ENCODE data around the gene LRRTM2.
"Not testable (repeated sequence)": the region's sequence is repeated elsewhere in the genome, so short reads cannot be mapped to it uniquely, and the experiment has no call there.

The LRRTM2 gene

GRCh38 chr5:138841531-138841930 lies 33.6 kb downstream of the LRRTM2 start:
- no peak for DNase-seq (ENCODE audit: low read depth, low spot score)

- no peak for DNase-seq (ENCODE audit: low read depth, low spot score)
Measured at GRCh38 chr5:138840103-138840502, 35.0 kb downstream of the LRRTM2 start.

- DNase-seq (ENCODE audit: low read depth, low spot score) = no peak
Measured at GRCh38 chr5:138837160-138837559, 38.0 kb downstream of the LRRTM2 start.

GRCh38 chr5:138834853-138835252 lies 40.3 kb downstream of the LRRTM2 start:
- not testable (repeated sequence) for DNase-seq (ENCODE audit: low read depth, low spot score)

- no peak for DNase-seq (ENCODE audit: low read depth, low spot score)
Measured at GRCh38 chr5:138833726-138834480, 41.2 kb downstream of the LRRTM2 start.

GRCh38 chr5:138833080-138833479 lies 42.1 kb downstream of the LRRTM2 start:
- no peak for DNase-seq (ENCODE audit: low read depth, low spot score)

GRCh38 chr5:138832218-138832617 lies 42.9 kb downstream of the LRRTM2 start:
- DNase-seq (ENCODE audit: low read depth, low spot score) = no peak

GRCh38 chr5:138831703-138832102 lies 43.4 kb downstream of the LRRTM2 start:
- DNase-seq (ENCODE audit: low read depth, low spot score) = no peak

GRCh38 chr5:138829341-138829740 lies 45.8 kb downstream of the LRRTM2 start:
- DNase-seq (ENCODE audit: low read depth, low spot score) = no peak

GRCh38 chr5:138828556-138828955 lies 46.6 kb downstream of the LRRTM2 start:
- no peak for DNase-seq (ENCODE audit: low read depth, low spot score)

GRCh38 chr5:138824924-138825863 lies 49.9 kb downstream of the LRRTM2 start:
- DNase-seq (ENCODE audit: low read depth, low spot score) = no peak

- no peak for DNase-seq (ENCODE audit: low read depth, low spot score)
Measured at GRCh38 chr5:138824516-138824915, 50.6 kb downstream of the LRRTM2 start.

GRCh38 chr5:138820695-138821094 lies 54.4 kb downstream of the LRRTM2 start:
- DNase-seq (ENCODE audit: low read depth, low spot score) = no peak

- DNase-seq (ENCODE audit: low read depth, low spot score) = no peak
Measured at GRCh38 chr5:138819081-138819480, 56.1 kb downstream of the LRRTM2 start.

Measured in ELF-1 (cell line).